ENCODE results near the gene HAGHL.

HAGHL gene

DNA sequence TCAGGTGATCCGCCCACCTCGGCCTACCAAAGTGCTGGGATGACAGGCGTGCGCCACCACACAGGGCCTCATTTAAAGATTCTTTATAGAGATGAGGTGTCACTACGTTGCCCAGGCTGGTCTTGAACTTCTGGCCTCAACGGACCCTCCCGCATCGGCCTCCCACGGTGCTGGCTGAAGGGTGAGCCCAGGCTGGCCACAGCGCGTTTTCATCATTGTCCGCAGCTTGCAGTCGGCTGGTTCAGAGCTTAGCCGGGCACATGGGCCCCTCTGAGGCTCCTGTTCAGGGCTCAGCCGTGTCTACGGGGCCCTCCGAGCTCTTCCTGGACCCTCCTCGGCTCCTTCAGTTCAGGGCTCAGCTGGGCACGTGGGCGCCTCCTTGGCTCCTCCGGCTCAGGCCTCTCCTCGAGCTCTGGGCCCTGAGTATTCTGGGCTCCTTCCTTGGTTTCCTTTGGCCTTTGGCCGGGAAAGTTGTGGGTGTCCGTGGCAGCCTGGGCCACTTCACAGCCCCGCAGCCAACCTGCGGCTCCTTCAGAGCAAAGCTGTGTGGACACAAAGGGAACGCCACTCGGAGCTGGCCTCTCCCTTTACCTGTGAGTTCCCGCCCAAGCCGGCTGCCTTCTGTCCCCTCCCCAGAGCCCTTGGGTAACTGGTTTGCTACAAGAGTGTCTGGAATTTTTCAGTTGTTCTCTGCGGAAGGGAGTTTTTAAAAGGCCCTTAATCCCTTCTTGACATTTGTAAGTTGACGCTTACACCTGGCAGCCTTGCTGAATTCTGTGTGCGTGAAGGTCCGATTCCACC, 32.4 kb downstream of the HAGHL start:
- DNase-seq: no peak

DNA sequence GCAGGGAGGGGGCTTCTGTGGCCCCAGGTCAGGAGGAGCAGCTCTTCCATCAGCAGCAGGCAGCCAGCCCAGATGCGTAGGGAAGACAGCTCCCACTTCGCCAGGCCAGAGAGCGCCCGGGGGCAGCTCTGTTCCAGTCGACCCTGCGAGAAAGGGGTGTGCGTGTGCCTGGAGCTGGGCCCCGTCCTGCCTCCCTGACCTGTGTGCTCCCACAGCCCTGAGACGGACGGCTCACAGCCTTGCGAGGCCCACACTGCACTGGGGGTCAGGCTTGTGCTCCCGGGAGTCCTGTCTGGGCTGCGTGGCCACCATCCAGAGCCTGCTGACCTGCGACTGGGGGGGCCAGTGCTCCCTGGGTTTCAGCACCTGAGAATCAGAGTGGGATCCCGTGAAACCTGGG, 33.2 kb downstream of the HAGHL start:
- no peak for DNase-seq

DNA sequence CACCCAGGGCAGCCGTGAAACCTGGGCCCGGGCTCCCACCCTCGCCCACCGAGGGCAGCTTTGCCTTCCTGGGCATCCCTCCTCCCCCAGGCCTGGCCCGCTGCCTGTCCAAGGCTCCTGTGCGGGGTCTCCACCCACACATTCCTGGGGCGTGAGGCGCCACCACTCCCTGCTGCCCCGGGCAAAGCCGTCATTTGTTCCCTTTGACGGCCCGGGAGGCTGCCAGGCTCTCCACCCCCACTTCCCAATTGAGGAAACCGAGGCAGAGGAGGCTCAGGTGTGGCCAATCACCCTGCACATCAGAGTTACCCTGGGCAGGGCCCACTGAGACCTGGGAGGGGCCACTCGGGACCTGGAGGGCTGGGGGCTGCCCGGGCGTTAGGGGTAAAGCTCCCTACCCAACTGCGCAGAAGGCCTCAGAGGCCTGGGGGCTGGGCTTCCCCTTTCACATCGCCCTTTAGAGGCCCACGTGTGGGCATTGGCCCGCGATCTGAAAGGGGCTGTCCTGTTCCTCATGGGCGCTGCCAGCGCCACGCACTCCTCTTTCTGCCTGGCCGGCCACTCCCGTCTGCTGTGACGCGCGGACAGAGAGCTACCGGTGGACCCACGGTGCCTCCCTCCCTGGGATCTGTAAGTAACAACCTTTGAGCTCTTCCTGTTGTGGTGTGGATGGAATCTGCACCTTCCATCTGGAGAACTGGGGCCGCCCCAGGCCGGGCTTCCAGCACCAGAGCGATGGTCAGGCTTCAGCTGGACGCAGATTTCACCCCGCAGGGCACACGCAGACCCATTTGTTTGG, 33.8 kb downstream of the HAGHL start, which contains the start of gene MSLN:
TSS of gene MSLN (plus strand) at position 190 of the 799 bp plus-strand sequence. CDS start 1,947 bp downstream, outside the sequence.
- DNase-seq: no peak

DNA sequence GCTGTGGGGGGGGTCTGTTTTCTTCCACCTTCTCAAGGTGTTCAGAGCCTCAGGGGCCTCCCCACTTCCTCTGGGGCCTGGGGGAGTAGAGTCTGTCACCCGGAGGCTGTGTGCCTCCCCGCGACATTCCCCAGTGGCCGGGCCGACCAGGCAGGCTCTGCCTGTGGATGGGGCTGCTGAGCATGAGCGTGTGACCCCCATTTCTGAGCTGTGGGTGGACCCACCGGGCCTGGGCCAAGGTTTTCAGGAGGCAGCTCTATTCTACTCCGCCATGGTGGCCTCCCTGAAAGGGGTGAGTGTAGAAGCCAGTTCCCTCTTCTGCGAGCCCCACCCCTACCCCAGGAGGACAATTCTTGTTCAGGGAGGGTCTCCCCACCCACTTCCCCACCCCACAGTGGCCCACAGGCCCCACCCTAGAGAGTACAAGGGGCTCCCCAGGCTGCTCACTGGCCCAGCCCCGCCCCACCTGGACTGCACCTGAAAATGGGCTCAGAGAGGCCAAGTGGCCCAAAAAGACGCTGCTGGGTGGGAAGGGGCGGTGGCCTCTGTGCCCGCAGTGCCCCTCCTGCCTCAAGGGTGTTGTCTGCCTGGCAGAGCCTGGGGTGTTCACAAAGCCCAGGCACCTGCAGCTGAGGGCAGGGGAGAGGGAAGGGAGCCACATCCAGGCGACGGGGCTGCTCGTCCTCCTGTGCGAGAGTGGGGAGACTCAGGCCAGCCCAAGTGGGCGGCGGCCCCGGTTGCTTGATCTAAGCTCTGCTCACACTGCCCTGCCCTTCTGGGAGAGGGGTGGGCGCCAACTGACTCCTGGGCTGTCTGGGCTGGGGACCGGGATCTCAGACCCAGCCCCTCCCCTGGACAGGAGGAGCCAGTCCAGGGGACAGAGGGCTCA, 35.0 kb downstream of the HAGHL start:
- no peak for DNase-seq

DNA sequence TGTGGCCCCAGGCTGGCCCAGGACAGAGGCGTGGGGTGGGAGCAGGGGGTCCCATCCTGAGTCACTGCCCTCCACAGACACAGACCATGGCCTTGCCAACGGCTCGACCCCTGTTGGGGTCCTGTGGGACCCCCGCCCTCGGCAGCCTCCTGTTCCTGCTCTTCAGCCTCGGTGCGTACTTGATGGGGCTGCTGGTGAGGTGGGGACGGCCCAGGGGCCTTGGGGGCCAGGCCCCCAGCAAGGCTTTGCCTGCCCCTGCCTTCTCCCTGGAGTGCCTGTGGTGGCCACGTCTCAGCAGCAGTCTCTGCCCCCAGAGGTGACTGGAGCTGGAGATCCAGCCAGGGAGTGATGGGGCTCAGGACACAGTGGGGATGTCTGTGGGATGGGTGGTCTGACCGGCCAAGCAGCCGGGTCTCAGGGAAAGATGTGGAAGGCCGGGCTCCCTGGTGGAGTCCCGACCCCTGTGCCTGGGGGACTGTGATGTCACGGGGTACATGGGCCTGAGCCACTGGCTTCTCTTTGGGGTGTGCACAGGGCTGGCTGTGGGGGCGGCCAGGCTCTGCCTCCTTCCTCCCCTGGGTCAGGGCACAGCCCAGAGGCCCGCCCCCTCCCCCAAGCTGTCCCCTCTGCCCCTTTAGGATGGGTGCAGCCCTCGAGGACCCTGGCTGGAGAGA, 35.8 kb downstream of the HAGHL start:
- no peak for DNase-seq

DNA sequence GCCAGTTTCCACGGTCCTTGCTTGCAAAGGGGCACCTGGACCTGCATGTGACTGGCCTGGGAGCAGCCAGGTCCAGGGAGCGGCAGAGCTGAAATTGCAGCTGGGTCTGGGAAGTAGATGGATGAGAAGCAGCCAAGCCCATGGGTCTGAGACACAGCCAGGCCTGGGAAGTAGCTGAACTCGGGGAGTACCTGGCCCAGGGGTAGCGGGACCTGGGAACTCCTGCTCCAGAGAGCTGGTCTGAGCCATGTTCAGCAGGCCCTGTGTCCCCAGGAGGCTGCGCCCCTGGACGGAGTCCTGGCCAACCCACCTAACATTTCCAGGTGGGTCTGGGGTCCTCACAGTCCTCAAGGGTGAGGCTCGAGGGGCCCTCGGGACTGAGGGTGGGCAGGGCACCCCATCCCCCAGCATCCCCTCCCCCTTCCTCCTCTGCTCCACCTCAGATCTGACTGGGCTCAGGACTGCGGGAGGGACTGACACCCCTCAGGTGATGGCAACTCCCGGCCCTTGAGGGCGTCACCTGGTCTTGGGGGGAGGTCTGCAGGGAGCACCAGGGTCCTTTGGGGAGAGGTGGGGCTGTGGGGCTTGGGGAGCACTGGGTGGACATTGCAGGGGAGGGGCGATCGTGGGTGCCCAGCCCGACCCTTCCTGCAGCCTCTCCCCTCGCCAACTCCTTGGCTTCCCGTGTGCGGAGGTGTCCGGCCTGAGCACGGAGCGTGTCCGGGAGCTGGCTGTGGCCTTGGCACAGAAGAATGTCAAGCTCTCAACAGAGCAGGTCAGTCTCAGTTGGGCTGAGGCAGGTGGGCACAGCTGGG, 36.7 kb downstream of the HAGHL start:
- DNase-seq: no peak

DNA sequence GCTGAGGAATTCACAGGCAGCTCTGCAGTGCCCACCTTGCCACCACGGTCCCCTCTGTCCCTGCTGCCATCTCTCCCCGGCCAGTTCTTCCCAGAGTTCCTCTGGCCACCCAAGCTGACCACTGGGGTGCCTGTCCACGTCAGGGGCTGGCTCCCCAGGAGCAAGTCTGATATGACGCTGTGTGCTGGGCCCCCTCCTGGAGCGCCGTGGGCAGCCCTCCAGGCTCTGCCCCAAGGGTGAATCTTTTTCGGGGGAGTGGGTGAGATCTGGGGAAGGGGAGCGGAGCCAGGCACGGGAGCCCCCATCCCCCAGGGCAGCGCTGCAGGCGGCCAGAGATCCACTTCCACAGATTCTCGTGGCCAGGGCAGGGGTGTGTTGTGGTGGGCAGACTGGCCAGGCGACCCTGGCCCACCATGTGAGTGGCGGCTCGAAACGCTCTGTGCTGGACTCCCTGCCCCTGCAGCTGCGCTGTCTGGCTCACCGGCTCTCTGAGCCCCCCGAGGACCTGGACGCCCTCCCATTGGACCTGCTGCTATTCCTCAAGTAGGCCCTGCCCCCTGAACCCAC, 37.4 kb downstream of the HAGHL start:
- no peak for DNase-seq

DNA sequence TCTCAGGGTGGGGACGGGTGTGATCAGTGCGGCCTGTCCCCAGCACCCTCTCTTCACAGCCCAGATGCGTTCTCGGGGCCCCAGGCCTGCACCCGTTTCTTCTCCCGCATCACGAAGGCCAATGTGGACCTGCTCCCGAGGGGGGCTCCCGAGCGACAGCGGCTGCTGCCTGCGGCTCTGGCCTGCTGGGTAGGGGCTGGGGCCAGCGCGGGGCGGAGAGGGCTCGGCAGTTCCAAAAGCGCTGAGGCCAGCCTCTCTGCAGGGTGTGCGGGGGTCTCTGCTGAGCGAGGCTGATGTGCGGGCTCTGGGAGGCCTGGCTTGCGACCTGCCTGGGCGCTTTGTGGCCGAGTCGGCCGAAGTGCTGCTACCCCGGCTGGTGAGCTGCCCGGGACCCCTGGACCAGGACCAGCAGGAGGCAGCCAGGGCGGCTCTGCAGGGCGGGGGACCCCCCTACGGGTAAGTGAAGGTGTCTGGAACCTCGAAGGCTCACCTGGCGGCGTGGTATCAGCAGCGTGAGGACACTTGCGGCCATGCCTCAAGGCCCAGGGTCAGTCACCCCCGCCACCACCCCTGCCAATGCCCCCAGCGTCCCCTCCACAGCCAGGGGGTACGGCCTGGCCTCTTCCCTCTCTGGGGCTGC, 38.1 kb downstream of the HAGHL start:
- DNase-seq: no peak

DNA sequence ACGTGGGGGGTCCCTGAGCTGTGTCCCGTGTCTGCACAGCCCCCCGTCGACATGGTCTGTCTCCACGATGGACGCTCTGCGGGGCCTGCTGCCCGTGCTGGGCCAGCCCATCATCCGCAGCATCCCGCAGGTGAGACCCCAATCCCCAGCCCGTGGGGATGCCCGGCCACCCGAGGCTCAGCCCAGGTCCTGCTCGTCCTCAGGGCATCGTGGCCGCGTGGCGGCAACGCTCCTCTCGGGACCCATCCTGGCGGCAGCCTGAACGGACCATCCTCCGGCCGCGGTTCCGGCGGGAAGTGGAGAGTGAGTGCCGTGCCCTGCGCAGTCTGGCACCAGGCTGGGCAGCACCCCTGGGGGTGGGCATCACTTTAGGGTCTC, 38.6 kb downstream of the HAGHL start:
- no peak for DNase-seq

DNA sequence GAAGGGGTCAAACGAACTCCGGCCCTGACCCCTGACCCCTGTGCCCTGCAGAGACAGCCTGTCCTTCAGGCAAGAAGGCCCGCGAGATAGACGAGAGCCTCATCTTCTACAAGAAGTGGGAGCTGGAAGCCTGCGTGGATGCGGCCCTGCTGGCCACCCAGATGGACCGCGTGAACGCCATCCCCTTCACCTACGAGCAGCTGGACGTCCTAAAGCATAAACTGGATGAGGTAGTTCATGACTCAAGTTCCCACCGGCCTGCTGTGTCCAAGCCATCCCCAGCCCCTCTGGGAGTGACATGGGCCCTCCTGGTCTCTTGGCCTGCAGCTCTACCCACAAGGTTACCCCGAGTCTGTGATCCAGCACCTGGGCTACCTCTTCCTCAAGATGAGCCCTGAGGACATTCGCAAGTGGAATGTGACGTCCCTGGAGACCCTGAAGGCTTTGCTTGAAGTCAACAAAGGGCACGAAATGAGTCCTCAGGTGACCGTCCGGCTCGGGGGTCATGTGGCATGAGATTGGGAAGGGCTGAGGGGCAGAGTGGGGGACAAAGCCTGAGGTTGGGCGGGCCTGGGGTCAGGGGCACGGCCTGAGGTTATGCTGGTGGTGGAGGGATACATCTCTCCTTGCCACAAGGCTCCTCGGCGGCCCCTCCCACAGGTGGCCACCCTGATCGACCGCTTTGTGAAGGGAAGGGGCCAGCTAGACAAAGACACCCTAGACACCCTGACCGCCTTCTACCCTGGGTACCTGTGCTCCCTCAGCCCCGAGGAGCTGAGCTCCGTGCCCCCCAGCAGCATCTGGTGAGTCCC, 39.3 kb downstream of the HAGHL start:
- DNase-seq: no peak

DNA sequence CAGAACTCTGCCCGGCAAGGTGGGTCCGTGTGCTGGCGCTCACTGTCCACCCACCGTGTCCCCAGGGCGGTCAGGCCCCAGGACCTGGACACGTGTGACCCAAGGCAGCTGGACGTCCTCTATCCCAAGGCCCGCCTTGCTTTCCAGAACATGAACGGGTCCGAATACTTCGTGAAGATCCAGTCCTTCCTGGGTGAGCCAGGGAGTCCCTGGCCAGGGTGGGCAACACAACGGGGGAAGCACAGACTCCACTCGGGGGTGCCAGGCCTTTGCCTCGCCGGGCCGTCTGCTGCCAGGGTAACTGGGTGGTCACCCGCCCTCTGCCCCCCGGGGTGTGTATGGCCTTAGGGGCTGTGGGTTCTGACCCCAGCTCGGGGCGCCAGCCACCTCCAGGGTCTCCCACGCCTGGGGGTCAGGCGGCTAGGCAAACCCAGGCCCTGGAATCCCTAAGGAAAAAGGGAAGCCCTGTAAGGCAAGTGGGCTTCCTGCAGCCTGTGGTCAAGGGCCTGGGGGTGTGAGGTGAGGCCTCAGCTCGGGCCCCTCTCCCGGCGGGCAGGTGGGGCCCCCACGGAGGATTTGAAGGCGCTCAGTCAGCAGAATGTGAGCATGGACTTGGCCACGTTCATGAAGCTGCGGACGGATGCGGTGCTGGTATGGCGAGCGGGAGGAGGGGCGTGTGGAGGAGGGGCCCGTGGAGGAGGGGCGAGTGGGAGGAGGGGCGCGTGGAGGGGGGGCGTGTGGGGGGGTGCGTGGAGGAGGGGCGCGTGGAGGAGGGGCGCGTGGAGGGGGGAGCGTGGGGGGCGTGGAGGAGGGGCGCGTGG, 40.1 kb downstream of the HAGHL start:
- DNase-seq: no peak

DNA sequence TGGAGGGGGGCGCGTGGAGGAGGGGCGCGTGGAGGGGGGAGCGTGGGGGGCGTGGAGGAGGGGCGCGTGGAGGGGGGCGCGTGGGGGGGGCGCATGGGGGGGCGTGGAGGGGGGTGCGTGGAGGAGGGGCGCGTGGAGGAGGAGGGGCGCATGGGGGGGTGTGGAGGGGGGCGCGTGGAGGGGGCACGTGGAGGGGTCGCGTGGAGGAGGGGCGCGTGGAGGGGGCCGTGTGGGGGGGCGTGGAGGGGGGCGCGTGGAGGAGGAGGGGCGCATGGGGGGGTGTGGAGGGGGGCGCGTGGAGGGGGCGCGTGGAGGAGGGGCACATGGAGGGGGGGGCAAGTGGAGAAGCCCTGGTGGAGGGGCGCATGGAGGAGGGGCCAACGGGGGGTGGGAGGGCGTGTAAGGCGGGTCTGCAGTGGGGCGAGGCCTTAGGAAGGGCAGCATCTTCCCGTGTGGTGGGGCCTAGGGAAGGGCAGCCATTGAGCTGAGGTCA, 40.9 kb downstream of the HAGHL start:
- no peak for DNase-seq

DNA sequence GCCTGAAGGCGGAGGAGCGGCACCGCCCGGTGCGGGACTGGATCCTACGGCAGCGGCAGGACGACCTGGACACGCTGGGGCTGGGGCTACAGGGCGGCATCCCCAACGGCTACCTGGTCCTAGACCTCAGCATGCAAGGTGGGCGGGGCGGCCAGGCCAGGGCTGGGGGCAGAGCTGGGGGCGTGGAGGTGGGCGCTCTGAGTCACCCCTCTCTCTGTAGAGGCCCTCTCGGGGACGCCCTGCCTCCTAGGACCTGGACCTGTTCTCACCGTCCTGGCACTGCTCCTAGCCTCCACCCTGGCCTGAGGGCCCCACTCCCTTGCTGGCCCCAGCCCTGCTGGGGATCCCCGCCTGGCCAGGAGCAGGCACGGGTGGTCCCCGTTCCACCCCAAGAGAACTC, 41.5 kb downstream of the HAGHL start:
- no peak for DNase-seq

DNA sequence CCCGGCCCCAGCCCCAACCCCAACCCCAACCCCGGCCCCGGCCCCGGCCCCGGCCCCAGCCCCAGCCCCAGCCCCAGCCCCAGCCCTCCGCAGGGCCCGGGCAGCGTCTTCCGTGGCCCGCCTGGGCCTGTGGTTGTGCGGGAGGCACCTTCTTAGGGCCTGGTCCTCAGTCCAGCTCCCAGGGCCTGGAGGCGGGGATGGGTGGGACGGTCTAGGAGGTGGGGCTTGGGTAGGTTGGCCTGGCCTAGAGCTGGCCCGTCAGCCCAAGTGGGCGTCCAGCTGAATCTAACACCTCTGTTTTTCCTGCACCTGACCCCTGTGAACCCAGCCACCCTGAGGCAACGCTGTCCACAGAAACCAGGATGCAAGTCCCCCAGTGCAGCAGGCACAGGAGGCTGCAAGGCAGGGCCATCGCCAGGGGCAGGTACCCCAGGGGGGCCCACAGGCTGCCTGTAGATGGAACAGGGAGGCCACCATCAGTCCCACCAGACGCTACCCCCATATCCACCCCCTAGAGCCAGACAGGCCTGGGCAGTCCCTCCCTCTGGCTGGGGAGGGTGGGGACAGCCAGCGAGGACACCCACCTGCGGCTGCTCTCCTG, 42.4 kb downstream of the HAGHL start:
- DNase-seq: no peak

DNA sequence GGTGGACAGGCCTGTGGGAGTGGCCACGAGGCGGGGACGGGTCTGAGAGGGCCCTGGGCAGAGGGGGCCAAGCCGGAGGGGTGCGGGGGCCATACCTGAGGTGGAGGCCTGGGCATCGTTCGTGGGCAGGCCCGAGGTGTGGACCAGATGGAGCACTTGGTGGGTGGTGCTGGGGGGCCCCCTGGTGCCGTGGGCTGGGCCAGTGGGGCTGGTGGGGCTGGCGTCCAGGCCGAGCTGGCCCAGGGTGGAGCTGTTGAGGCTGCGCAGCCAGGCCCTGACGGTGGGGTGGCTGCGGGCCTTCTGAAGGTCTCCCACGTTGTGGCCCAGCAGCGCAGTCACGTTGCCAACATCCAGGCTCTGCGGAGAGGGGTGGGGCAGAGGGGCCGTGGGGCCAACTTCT, 43.0 kb downstream of the HAGHL start:
- DNase-seq: no peak

DNA sequence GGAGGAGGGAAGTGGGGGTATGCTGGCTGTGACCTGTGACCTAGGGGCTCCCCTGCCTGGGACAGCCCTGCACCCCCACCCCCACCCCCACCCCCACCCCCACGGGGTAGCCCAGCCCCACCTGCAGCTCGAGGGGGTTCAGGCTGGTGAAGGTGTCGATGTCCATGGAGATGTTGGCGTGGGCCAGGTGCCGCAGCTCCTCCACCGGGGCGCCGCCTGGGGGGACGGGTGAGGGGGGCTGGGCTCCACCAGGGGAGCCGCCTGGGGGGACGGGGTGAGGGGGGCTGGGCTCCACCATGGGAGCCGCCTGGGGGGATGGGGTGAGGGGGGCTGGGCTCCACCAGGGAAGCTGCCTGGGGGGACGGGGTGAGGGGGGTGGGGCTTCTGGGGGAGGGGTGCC, 43.5 kb downstream of the HAGHL start:
- DNase-seq: no peak

DNA sequence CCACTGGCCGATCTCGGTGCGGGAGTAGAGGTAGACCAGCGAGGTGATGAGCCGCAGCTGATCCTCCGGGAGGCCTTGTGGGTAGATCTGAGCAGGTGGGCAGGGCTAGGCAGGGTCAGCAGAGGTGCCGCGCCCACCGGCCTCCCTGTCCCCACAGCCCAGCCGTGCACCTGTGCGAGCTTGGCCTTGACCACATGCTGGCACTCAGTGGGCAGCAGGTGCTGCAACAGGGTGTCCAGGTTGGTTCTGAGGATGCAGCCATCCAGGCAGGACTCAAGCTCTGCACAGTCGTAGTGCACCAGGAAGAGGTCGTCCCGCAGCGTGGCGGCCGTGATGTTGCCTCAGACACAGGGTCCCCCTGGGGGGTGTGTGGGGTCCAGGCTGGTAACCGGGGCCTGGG, 46.1 kb downstream of the HAGHL start:
- DNase-seq: no peak
